SIG-M5 treated with dmso at 0.1 percent for 504 hours (cell line): Measurements from ENCODE around the gene PCDHGA8.
"Not testable (repeated sequence)": the region's sequence is repeated elsewhere in the genome, so short reads cannot be mapped to it uniquely, and the experiment has no call there.

Experiments used
- DNase-seq: peaks from one replicate; lab custom pipeline; 2025; ENCODE audit not compliant: unreplicated experiment; lab: John Stamatoyannopoulos, UW

The PCDHGA8 gene

DNA sequence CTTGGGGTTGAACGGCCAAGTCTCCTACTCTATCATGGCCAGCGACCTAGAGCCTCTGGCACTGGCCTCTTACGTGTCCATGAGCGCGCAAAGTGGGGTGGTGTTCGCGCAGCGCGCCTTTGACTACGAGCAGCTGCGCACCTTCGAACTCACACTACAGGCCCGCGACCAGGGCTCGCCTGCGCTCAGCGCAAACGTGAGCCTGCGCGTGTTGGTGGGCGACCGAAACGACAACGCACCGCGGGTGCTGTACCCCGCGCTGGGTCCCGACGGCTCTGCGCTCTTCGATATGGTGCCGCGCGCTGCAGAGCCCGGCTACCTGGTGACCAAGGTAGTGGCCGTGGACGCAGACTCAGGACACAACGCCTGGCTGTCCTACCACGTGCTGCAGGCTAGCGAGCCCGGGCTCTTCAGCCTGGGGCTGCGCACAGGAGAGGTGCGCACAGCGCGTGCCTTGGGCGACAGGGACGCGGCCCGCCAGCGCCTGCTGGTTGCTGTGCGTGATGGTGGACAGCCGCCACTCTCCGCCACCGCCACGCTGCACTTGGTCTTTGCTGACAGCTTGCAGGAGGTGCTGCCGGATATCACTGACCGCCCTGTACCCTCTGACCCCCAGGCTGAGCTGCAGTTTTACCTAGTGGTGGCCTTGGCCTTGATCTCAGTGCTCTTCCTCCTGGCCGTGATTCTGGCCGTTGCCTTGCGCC lies 7.3 kb downstream of the PCDHGA8 start:
- DNase-seq: no peak

DNA sequence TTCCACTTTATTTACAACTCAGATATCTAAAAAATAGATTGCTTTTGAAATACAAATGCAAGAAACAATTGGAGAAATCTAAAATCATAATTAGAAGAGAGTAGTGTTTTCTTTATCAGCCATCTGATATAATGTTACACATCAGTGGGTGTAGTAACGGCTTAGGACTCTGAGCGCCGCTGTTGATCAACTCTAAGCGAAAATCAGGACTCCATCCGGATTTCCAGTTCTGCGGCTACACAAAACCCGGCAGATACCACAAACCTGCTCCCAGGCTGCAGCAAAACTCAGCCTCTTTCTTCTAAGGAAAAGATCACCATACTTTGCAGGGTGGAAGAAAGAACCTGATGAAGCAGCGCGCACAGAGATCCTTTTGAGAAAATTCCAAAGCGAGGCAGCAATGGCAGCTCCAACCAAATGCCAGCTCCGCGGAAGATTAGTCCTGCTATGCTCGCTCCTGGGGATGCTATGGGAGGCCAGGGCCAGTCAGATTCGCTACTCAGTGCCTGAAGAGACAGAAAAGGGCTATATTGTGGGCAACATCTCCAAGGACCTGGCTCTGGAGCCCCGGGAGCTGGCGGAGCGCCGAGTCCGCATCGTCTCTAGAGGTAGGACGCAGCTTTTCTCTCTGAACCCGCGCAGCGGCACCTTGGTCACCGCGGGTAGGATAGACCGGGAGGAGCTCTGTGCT lies 10.3 kb downstream of the PCDHGA8 start, which contains the start of gene PCDHGA9:
Gene PCDHGA9, plus strand, starts transcription at position 226 of the 691 bp plus-strand sequence. Its CDS starts 175 bp downstream, at position 401.
- DNase-seq: no peak

DNA sequence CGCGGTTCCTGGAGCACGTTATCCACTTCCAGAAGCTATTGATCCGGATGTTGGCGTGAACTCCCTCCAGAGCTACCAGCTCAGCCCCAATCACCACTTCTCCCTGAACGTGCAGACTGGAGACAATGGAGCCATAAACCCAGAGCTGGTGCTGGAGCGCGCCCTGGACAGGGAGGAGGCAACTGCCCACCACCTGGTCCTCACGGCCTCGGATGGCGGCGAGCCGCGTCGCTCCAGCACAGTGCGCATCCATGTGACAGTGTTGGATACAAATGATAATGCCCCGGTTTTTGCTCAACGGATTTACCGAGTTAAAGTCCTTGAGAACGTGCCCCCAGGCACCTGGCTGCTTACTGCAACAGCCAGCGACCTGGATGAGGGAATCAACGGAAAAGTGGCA lies 11.0 kb downstream of the PCDHGA8 start:
- DNase-seq: no peak

DNA sequence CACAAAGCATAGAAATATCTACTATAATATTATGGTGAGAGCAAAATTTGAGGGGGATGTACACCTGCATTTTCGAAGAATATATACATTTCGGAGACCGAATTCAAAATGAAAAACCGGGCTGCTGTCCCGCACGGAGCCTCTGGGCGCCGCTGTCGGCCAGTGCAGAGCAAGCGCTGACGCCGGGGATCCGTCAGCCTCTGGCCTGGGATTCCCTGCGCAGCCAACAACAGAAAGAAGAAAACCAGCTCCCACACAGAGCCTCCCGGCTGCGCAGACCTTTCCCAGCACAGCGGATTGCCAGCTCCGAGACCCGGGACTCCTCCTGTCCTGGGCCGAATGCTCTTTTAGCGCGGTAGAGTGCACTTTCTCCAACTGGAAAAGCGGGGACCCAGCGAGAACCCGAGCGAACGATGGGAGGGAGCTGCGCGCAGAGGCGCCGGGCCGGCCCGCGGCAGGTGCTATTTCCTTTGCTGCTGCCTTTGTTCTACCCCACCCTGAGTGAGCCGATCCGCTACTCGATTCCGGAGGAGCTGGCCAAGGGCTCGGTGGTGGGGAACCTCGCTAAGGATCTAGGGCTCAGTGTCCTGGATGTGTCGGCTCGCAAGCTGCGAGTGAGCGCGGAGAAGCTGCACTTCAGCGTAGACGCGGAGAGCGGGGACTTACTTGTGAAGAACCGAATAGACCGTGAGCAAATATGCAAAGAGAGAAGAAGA lies 15.5 kb downstream of the PCDHGA8 start, which contains the start of gene PCDHGB6:
Gene PCDHGB6, plus strand, starts transcription at position 232 of the 716 bp plus-strand sequence. Its CDS starts 182 bp downstream, at position 414.
- not testable (repeated sequence) for DNase-seq

DNA sequence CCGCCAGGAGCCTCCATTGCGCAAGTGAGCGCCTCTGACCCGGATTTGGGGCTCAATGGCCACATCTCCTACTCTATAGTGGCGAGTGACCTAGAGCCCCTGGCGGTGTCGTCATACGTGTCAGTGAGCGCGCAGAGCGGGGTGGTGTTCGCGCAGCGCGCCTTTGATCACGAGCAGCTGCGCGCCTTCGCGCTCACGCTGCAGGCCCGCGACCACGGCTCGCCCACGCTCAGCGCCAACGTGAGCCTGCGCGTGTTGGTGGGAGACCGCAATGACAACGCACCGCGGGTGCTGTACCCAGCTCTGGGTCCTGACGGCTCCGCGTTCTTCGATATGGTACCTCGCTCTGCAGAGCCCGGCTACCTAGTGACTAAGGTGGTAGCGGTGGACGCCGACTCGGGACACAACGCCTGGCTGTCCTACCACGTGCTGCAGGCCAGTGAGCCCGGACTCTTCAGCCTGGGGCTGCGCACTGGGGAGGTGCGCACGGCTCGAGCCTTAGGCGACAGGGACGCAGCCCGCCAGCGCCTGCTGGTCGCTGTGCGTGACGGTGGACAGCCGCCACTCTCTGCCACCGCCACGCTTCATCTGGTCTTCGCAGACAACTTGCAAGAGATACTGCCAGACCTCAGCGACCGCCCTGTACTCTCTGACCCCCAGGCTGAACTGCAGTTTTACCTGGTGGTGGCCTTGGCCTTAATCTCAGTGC lies 17.3 kb downstream of the PCDHGA8 start:
- DNase-seq: no peak

DNA sequence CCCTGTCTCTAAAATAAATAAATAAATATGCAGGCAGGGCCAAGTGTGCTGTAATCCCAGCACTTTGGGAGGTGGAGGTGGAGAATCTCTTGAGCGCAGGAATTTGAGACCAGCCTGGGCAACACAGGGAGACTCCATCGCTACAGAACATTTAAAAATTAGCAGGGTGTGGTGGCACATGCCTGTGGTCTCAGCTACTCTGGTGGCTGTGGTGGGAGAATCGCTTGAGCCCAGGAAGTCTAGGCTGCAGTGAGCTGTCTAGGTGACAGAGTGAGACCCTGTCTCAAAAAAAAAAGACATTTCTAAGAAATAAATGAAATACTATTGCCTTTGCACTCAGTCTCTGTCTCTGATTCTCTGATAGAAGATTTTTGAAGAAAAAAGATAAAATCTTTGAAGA lies 19.1 kb downstream of the PCDHGA8 start:
- DNase-seq: no peak

DNA sequence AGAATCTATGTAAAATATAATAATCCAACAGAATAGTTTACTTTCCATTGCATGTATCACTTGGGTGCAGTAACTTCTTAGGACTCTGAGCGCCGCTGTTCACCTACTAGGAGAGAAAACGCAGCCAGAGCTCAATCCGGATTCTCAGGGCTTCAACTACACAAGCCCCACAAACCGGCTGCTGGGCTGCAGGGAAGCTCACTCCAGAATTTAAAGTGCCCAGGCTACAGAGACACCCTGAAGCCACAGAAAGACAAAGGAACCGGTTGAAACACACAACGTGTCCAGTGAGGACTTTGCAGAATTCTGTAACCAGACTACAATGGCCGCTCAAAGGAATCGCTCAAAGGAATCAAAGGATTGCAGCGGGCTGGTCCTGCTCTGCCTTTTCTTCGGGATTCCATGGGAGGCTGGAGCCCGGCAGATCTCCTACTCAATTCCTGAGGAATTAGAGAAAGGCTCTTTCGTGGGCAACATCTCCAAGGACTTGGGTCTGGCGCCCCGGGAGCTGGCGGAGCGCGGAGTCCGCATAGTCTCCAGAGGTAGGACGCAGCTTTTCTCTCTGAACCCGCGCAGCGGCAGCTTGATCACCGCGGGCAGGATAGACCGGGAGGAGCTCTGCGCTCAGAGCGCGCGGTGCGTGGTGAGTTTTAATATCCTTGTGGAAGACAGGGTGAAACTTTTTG lies 20.6 kb downstream of the PCDHGA8 start, which contains the start of gene PCDHGA10:
Gene PCDHGA10, plus strand, starts transcription at position 134 of the 686 bp plus-strand sequence. Its CDS starts 189 bp downstream, at position 323.
- DNase-seq: peak; percentile 87

DNA sequence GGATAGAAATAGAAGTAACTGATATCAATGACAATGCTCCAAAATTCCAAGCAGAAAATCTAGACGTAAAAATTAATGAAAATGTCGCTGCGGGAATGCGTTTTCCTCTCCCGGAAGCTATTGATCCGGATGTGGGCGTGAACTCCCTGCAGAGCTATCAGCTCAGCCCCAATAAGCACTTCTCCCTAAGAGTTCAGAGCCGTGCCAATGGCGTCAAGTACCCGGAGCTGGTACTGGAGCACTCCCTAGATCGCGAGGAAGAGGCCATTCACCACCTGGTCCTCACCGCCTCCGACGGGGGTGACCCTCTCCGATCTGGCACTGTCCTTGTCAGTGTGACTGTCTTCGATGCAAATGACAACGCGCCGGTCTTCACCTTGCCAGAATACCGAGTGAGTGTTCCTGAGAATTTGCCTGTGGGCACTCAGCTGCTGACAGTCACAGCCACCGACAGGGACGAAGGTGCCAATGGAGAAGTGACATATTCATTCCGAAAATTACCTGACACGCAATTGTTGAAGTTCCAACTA lies 21.2 kb downstream of the PCDHGA8 start:
- no peak for DNase-seq

DNA sequence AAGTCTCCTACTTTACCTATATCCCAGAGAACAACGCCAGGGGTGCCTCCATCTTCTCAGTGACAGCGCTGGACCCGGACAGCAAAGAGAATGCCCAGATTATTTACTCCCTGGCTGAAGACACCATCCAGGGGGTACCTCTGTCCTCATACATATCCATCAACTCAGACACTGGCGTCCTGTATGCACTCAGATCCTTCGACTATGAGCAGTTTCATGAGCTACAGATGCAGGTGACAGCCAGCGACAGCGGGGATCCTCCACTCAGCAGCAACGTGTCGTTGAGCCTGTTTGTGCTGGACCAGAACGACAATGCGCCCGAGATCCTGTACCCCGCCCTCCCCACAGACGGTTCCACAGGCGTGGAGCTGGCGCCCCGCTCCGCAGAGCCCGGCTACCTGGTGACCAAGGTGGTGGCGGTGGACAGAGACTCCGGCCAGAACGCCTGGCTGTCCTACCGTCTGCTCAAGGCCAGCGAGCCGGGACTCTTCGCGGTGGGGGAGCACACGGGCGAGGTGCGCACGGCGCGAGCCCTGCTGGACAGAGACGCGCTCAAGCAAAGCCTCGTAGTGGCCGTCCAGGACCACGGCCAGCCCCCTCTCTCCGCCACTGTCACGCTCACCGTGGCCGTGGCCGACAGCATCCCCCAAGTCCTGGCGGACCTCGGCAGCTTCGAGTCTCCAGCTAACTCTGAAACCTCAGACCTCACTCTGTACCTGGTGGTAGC lies 22.3 kb downstream of the PCDHGA8 start:
- DNase-seq: not testable (repeated sequence)

DNA sequence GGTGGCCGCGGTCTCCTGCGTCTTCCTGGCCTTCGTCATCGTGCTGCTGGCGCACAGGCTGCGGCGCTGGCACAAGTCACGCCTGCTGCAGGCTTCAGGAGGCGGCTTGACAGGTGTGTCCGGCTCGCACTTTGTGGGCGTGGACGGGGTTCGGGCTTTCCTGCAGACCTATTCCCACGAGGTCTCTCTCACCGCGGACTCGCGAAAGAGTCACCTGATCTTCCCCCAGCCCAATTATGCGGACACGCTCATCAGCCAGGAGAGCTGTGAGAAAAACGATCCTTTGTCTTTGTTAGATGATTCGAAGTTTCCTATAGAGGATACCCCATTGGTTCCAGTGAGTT lies 22.8 kb downstream of the PCDHGA8 start:
- not testable (repeated sequence) for DNase-seq

DNA sequence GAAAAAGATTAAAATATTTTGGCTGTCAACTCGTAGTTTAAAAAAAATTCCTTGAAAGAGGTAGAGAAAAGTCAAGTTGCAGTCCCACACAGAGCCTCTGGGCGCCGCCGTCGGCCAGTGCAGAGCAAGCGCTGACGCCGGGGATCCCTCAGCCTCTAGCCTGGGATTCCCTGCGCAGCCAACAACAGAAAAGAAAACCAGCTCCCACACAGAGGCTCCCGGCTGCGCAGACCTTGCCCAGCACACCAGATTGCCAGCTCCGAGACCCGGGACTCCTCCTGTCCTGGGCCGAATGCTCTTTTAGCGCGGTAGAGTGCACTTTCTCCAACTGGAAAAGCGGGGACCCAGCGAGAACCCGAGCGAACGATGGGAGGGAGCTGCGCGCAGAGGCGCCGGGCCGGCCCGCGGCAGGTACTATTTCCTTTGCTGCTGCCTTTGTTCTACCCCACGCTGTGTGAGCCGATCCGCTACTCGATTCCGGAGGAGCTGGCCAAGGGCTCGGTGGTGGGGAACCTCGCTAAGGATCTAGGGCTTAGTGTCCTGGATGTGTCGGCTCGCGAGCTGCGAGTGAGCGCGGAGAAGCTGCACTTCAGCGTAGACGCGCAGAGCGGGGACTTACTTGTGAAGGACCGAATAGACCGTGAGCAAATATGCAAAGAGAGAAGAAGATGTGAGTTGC lies 25.2 kb downstream of the PCDHGA8 start, which contains the start of gene PCDHGB7:
Gene PCDHGB7, plus strand, starts transcription at position 184 of the 679 bp plus-strand sequence. Its CDS starts 183 bp downstream, at position 367.
- peak; percentile 13 for DNase-seq

DNA sequence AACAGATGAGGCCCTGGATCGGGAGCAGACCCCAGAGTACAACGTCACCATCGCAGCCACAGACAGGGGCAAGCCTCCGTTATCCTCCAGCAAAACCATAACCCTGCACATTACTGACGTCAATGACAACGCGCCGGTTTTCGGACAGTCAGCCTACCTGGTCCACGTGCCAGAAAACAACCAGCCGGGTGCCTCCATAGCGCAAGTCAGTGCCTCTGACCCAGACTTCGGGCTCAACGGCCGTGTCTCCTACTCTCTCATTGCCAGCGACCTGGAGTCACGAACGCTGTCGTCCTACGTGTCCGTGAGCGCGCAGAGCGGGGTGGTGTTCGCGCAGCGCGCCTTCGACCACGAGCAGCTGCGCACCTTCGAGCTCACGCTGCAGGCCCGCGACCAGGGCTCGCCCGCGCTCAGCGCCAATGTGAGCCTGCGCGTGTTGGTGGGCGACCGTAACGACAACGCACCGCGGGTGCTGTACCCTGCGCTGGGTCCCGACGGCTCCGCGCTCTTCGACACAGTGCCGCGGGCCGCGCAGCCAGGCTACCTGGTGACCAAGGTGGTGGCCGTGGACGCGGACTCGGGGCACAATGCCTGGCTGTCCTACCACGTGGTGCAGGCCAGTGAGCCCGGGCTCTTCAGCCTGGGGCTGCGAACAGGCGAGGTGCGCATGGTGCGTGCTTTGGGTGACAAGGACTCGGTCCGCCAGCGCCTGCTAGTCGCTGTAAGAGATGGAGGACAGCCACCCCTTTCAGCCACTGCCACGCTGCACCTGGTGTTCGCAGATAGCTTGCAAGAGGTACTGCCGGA lies 26.8 kb downstream of the PCDHGA8 start:
- DNase-seq: no peak

DNA sequence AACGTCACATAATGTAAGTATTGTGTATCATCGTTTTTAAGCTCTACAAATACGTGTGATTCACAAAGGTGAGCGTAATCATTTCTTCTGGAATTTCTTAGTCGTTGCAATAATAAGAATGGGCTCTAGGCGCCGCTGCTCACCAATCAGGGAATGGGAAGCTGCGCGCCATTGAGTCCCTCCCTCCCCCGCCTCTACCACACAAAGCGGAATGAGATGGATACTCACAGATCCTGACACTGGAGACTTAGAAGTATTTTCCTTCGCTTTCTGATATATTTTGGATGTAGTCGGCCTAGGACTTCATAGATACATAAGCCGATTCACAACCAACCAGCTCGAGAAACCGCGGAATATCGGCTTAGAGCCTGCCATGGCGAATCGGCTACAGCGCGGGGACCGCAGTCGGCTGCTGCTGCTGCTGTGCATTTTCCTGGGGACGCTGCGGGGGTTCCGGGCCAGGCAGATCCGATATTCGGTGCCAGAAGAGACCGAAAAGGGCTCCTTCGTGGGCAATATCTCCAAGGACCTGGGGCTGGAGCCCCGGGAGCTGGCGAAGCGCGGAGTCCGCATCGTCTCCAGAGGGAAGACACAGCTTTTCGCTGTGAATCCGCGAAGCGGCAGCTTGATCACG lies 28.5 kb downstream of the PCDHGA8 start, which contains the start of gene PCDHGA11:
Gene PCDHGA11, plus strand, starts transcription at position 197 of the 634 bp plus-strand sequence. Its CDS starts 177 bp downstream, at position 374.
- DNase-seq: no peak

DNA sequence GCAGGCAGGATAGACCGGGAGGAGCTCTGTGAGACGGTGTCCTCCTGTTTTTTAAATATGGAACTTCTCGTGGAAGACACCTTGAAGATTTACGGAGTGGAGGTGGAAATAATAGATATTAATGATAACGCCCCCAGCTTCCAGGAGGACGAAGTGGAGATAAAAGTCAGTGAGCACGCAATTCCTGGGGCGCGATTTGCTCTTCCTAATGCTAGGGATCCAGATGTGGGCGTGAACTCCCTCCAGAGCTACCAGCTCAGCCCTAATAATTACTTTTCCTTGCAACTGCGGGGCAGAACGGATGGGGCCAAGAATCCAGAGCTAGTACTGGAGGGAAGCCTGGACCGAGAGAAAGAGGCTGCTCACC lies 29.0 kb downstream of the PCDHGA8 start:
- no peak for DNase-seq

DNA sequence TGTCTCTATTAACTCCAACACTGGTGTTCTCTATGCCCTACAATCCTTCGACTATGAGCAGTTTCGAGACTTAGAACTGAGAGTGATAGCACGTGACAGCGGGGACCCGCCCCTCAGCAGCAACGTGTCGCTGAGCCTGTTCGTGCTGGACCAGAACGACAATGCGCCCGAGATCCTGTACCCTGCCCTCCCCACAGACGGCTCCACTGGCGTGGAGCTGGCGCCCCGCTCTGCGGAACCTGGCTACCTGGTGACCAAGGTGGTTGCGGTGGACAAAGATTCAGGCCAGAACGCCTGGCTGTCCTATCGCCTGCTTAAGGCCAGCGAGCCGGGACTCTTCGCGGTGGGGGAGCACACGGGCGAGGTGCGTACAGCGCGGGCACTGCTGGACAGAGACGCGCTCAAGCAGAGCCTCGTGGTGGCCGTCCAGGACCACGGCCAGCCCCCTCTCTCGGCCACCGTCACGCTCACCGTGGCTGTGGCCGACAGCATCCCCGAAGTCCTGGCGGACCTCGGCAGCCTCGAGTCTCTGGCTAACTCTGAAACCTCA lies 30.4 kb downstream of the PCDHGA8 start:
- no peak for DNase-seq

DNA sequence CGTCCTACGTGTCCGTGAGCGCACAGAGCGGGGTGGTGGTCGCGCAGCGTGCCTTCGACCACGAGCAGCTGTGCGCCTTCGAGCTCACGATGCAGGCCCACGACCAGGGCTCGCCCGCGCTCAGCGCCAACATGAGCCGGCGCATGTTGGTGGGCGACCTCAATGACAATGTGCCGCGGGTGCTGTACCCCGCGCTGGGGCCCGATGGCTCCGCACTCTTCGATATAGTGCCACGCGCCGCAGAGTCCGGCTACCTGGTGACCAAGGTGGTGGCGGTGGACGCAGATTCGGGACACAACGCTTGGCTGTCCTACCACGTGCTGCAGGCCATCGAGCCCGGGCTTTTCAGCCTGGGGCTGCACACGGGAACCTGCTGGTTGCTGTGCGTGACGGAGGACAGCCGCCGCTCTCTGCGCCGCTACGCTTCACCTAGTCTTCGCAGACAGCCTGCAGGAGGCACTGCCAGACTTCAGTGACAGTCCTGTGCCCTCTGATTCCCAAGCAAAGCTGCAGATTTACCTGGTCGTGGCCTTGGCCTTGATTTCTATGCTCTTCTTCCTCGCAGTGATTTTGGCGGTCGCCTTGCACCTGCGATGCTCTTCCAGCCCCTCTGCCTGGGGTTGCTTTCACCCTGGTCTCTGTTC lies 35.5 kb downstream of the PCDHGA8 start:
- no peak for DNase-seq
